Measurements from ENCODE around the gene BAG1.

BAG1 gene

DNA sequence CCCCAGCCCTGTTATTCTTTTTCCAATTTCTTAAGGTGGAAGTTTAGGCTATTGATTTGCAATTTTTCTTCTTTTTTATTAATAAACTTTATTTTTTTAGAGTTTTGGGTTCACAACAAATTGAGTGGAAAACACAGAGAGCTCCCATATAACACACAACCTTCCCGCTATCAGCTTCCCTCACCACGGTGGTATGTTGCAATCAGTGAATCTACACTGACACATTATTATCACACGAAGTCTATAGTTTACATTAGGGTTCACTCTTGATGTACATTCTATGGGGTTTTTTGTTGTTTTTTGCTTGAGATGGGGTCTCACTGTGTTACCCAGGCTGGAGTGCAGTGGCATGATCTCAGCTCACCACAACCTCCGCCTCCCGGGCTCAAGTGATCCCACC lies 21.0 kb upstream of the BAG1 start:
- no peak for DNase-seq (ENCODE audit: low read depth)
- TF ChIP-seq, protein P1, sequence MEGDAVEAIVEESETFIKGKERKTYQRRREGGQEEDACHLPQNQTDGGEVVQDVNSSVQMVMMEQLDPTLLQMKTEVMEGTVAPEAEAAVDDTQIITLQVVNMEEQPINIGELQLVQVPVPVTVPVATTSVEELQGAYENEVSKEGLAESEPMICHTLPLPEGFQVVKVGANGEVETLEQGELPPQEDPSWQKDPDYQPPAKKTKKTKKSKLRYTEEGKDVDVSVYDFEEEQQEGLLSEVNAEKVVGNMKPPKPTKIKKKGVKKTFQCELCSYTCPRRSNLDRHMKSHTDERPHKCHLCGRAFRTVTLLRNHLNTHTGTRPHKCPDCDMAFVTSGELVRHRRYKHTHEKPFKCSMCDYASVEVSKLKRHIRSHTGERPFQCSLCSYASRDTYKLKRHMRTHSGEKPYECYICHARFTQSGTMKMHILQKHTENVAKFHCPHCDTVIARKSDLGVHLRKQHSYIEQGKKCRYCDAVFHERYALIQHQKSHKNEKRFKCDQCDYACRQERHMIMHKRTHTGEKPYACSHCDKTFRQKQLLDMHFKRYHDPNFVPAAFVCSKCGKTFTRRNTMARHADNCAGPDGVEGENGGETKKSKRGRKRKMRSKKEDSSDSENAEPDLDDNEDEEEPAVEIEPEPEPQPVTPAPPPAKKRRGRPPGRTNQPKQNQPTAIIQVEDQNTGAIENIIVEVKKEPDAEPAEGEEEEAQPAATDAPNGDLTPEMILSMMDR (IDR thresholded peaks at IDR 0.05; ENCODE audit: low read depth, low read length, missing control alignments), result no peak
- H3K4me3 ChIP-seq (ENCODE audit: low read depth, low read length), result no peak overlapping the region

DNA sequence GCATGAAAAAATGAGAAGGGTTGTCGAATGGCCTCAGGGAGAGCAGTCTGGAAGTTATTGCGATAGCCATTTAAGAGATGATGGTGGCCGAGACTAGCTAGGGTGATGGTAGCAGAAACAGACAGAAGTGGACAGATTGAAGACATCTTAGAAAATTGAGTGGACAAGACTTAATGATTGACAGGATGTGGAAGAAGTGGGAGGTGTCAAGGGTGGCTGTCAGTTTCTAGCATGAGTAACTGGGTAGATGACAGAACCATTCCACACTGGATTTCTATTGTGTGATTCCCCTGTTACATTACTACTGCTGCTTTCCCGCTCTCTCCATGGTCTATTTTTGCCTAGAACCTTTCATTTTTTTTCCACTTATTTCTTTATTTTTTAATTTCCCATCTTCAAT lies 13.0 kb upstream of the BAG1 start:
- DNase-seq (ENCODE audit: low read depth), result no peak
- TF ChIP-seq, protein P1 (IDR thresholded peaks at IDR 0.05; ENCODE audit: low read depth, low read length, missing control alignments), result no peak
- H3K4me3 ChIP-seq (ENCODE audit: low read depth, low read length), result no peak overlapping the region

DNA sequence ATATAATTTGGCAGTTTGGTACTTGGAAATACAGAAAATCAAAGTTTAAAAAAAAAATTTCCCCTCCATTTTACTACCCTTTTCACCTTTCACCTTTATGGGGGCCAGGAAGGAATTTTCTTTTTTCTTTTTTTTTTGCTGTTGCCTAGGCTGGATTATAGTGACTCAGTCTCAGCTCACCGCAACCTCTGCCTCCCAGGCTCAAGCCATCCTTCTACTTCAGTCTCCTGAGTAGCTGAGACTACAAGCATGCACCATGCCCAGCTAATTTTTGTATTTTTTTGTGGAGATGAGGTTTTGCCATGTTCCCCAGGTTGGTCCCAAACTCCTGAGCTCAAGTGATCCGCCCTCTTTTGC lies 9.4 kb upstream of the BAG1 start:
- no peak overlapping the region for H3K4me3 ChIP-seq (ENCODE audit: low read depth, low read length)
- DNase-seq (ENCODE audit: low read depth), result no peak
- TF ChIP-seq, protein P1 (IDR thresholded peaks at IDR 0.05; ENCODE audit: low read depth, low read length, missing control alignments), result no peak

DNA sequence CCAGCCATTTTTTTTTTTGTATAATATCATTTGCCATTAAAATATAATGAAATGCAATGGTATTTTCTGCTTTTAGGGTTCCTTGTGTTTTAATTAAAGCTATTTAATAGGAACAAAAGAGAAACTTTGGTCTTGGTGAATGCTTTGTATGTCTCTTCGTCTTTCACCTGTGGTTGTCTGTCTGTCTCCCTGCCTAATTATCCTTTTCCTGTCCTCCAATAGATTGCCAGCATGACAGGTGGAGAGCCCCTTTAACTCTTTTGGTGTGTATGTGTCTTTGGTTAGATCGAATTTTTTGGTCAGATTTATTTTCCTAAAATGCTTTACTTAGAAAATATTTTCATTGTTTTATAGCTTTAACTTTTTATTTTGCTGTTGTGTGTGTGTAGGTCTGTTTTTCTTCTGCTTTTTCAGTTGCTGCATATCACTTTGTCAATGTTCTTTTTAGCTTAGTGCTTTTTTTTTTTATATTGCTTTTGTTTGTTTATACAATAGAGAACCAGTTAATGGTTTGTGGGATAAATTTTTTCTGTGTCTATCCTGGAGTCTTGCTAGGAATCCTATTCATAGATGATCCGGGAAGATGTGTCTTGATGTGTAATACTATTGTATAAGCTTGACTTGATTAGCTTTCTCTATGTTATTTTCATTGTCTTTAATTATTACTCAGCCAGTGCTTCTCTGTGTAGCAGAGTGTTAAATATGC lies 8.9 kb upstream of the BAG1 start:
- TF ChIP-seq, protein P1 (IDR thresholded peaks at IDR 0.05; ENCODE audit: low read depth, low read length, missing control alignments), result no peak
- no peak overlapping the region for H3K4me3 ChIP-seq (ENCODE audit: low read depth, low read length)
- DNase-seq (ENCODE audit: low read depth), result no peak

DNA sequence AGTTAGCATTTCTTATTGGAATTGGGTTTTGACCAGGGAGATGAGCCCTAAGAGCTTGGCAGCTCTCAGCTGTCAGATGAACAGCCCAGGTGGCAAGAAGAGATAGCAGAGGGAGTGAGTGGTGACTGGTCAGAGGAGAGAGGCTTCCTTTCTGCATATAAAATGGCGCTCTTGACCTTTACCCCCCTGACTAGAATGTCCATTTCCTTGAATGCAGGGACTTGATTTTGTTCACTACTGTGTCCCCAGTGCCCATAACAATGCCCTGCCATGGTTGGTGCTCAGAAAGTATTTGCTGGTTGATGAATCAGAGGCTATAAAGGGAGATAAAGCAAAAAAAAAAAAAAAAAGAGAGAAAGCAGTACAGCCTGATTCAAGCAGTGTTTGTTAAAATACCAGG lies 7.6 kb upstream of the BAG1 start:
- TF ChIP-seq, protein P1 (IDR thresholded peaks at IDR 0.05; ENCODE audit: low read depth, low read length, missing control alignments), result no peak
- no peak overlapping the region for H3K4me3 ChIP-seq (ENCODE audit: low read depth, low read length)
- DNase-seq (ENCODE audit: low read depth), result no peak

DNA sequence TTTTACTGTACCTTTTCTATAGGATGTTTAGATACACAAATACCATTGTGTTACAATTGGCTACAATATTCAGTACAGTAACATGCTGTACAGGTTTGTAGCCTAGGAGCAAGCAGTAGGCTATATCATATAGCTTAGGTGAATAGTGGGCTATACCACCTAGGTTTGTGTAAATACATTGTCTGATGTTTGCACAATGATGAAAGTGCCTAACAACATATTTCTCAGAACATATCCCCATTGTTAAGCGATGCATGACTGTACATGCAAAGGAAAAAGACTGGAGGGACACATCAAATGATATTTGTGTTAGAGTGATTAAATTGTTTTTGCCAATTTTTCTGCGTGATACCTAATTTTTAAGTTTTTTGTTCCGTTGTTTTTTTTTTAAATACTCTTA lies 5.6 kb upstream of the BAG1 start:
- TF ChIP-seq, protein P1 (IDR thresholded peaks at IDR 0.05; ENCODE audit: low read depth, low read length, missing control alignments), result no peak
- DNase-seq (ENCODE audit: low read depth), result no peak
- no peak overlapping the region for H3K4me3 ChIP-seq (ENCODE audit: low read depth, low read length)

DNA sequence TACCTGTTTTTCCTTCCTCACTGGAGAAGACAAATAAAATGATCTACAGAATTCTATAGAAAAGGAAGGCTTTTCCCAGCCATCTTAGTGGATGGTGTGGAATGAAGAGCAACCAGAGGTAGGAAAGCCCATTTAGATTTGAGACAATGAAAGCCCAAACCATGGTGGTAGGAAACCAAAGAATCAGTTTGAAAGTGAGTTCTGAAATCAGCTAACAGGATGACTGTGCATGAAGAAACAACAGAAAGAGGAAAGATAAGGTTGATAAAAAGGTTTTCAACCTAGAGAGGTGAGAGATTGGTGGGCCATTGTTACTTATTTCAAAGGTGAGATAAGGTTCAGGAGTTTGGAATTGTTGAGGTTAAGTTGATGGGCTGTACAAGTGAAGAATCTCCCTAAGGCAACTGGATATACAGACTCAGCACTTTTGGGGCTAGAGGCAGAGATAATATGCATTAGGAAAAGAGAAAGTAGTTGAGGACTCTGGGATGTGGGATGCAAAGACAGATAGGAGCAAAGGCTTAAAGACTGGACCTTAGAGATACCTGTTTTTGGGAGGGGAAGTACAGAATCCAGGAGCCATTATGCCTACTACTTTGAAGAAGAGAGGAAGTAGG lies 2.8 kb upstream of the BAG1 start:
- TF ChIP-seq, protein P1 (IDR thresholded peaks at IDR 0.05; ENCODE audit: low read depth, low read length, missing control alignments), result no peak
- no peak overlapping the region for H3K4me3 ChIP-seq (ENCODE audit: low read depth, low read length)
- no peak for DNase-seq (ENCODE audit: low read depth)

All from GM12864 (cell line).